Heart left ventricle (tissue), 13 donors: ENCODE data around the gene DCK.

Experiments
- POLR2A ChIP-seq, 2 donors: fragments of 450-650 bp; IDR thresholded peaks; one replicate each; pipeline ENCODE4 v1.6.1; 2017; ENCODE audit warnings: antibody characterized with exemption in 2 of 2, mild to moderate bottlenecking in 2 of 2, moderate library complexity in 2 of 2
- TF ChIP-seq, protein P1 (sequence below), 12 donors: fragments of 200-600 bp; sonication (generic) in 4 of 12; IDR thresholded peaks; one replicate each; pipeline versions ENCODE4 v1.5.0 to v1.8.0; 2018 to 2022; ENCODE audit warnings: antibody characterized with exemption in 12 of 12, mild to moderate bottlenecking in 5 of 12
- donor health status: ischemic (EF 13 %, LVEDD 7.1; RV severe dilation, severe dysfunction).
- donor health status: DM: no; HTN: yes; CAD: no.
- donor health status: DM: no; HTN: no; CAD: no.
- donor health status: ischemic (EF 25% LVEDD 6.9; RV normal size, moderate dysfunction).
- donor health status: ischemic (EF 25% LVEDD 5.7; RV mildly dilated, moderate dysfunction).
- donor health status: ischemic (EF 35%, LVEDD 5.7; RV mildly dilated, moderate dysfunction).
- donor health status: nonischemic (EF 11% LVEDD 7.7; RV severe dilation, severe dysfunction).
- donor health status: DM: yes; HTN: yes; CAD: no.
- donor health status: PGD.
- donor health status: ischemic (EF 29% LVEDD 5.4; RV normal size, mild dysfunction).
- donor health status: nonischemic (EF 23%, LVEDD 6.1; RV moderate dilation, normal function).

GRCh38 chr4:70980196-70980595 is 13.3 kb upstream of the DCK start:
- no peak for TF ChIP-seq POLR2A (IDR thresholded peaks at IDR 0.05)
- TF ChIP-seq, protein P1, sequence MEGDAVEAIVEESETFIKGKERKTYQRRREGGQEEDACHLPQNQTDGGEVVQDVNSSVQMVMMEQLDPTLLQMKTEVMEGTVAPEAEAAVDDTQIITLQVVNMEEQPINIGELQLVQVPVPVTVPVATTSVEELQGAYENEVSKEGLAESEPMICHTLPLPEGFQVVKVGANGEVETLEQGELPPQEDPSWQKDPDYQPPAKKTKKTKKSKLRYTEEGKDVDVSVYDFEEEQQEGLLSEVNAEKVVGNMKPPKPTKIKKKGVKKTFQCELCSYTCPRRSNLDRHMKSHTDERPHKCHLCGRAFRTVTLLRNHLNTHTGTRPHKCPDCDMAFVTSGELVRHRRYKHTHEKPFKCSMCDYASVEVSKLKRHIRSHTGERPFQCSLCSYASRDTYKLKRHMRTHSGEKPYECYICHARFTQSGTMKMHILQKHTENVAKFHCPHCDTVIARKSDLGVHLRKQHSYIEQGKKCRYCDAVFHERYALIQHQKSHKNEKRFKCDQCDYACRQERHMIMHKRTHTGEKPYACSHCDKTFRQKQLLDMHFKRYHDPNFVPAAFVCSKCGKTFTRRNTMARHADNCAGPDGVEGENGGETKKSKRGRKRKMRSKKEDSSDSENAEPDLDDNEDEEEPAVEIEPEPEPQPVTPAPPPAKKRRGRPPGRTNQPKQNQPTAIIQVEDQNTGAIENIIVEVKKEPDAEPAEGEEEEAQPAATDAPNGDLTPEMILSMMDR (IDR thresholded peaks at IDR 0.05) = no peak
